Tracheal epithelial cell (primary cell): ENCODE measurements around the gene AFTPH. TPM values are rescaled to one million over a fixed set of nuclear protein-coding genes. Genes with fewer than 3 reads are reported as not detected.

Experiments
- total RNA-seq: library from RNA; depleted of rRNA; stranded (reverse); fragments of >200 nt; gene quantifications from 2 replicates; pipeline ENCODE4 v1.2.1, GENCODE V29; 2014

Gene AFTPH, protein sequence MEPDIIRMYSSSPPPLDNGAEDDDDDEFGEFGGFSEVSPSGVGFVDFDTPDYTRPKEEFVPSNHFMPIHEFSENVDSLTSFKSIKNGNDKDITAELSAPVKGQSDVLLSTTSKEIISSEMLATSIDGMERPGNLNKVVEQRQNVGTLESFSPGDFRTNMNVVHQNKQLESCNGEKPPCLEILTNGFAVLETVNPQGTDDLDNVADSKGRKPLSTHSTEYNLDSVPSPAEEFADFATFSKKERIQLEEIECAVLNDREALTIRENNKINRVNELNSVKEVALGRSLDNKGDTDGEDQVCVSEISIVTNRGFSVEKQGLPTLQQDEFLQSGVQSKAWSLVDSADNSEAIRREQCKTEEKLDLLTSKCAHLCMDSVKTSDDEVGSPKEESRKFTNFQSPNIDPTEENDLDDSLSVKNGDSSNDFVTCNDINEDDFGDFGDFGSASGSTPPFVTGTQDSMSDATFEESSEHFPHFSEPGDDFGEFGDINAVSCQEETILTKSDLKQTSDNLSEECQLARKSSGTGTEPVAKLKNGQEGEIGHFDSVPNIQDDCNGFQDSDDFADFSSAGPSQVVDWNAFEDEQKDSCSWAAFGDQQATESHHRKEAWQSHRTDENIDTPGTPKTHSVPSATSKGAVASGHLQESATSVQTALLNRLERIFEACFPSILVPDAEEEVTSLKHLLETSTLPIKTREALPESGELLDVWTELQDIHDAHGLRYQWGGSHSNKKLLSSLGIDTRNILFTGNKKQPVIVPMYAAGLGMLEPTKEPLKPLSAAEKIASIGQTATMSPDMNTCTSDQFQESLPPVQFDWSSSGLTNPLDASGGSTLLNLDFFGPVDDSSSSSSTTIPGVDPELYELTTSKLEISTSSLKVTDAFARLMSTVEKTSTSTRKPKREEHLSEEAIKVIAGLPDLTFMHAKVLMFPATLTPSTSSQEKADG
- 50.8 and 52.2 TPM in 2 replicates for total RNA-seq

DNA sequence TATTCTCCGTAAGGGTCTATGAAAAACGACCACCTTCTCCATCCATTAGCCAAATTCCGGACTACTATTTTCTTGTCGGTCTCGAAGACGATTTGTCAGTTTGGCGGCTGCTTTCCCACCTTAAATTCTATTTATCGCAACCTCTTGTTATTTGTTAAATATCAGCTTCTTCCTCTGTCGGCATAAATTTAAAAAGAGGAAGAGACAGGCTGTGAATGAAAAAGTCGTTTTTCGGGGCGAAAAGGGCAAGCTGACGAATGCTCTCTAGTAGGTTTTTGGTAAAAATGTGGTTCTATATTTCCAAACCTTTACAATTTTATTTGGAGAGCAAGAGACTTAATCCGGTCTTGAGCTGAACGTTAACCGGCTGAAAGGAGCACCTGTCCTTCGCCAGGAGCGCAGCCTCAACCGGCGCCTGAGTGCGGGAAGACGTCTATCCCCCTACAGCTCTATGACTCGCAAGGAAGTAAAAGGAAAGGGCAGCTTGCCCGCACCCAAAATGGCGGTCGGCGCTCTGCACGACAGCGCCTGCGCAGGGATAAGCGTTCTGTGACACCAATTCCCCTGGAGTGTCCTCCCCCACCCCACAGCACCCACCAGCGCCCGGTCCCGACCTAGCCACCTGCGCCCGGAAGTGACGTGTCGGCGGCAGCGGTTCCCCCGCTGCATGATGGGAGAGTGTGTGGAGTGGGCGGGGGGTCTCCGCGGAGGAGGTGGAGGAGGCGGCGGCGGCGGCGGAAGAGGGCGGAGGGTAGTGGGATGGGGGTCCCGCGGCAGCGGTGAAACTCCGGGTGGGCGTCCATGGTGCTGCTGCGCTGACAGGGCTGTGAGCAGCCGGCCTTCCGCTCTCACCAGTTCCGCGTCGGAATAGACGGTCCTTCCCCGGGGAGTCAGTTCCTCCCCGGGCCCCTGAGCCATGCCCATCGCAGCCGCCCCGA lies at the start of gene AFTPH:
Gene AFTPH, plus strand, starts transcription at position 663 of the 938 bp plus-strand sequence. CDS start 27,147 bp downstream, outside the sequence.

Other genes with a start within 250 kb of the AFTPH start
- gene LGALSL, start 70.2 kb upstream of the AFTPH start, total RNA-seq = 13.0 and 14.0 TPM in 2 replicates
- 8.0 and 9.0 TPM in 2 replicates for gene SERTAD2, start 129.6 kb downstream of the AFTPH start, total RNA-seq